ENCODE measurements around the gene FAM221B.

DNA sequence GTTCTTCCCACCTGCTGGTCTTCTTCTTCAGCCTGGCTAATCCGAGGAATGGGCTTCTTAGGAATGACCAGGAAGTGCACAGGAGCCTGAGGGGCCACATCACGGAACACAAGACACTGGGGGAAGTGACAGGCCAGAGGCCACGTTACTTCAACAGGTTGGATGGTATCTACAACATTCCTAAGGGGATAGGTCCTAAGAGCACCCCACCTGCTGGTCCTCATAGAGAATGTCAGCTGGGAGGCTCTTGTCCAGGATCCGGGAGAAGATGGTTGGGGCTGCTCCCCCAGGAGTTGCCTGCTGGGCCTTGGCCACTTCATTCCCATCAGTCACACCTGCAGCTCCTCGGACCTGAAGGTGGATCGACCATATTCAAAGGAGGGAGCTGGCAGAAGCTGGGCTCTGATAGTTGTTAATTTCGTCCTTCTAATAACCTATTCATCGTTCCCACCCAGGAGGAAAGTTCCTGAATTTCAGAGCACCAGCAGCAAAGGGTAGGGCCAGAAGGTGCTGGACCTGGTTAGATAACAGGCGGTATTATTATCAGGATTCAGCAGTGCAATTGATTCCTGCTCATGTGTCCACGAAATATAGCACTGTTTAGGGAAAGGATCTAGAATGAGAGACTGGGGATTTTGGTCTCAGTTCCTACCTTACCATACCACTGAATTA, 15.0 kb downstream of the FAM221B start:
- TF ChIP-seq POLR2A (IDR thresholded peaks at IDR 0.05) (no peak), CTCF (IDR thresholded peaks at IDR 0.05) (peak in 1 of 2 donors; percentile 24)
